Urothelium cell line (cell line): Measurements from ENCODE around the gene MUC6.

ENCODE experiments used
- DNase-seq: peaks from one replicate; pipeline ENCODE4 v3.0.0; 2011; ENCODE audit warnings: low spot score, mixed read lengths
- FAIRE-seq: peaks from 2 replicates; lab custom pipeline; 2011; peaks lifted over from hg19 to GRCh38; lab: Jason Lieb, UNC

The MUC6 gene, protein sequence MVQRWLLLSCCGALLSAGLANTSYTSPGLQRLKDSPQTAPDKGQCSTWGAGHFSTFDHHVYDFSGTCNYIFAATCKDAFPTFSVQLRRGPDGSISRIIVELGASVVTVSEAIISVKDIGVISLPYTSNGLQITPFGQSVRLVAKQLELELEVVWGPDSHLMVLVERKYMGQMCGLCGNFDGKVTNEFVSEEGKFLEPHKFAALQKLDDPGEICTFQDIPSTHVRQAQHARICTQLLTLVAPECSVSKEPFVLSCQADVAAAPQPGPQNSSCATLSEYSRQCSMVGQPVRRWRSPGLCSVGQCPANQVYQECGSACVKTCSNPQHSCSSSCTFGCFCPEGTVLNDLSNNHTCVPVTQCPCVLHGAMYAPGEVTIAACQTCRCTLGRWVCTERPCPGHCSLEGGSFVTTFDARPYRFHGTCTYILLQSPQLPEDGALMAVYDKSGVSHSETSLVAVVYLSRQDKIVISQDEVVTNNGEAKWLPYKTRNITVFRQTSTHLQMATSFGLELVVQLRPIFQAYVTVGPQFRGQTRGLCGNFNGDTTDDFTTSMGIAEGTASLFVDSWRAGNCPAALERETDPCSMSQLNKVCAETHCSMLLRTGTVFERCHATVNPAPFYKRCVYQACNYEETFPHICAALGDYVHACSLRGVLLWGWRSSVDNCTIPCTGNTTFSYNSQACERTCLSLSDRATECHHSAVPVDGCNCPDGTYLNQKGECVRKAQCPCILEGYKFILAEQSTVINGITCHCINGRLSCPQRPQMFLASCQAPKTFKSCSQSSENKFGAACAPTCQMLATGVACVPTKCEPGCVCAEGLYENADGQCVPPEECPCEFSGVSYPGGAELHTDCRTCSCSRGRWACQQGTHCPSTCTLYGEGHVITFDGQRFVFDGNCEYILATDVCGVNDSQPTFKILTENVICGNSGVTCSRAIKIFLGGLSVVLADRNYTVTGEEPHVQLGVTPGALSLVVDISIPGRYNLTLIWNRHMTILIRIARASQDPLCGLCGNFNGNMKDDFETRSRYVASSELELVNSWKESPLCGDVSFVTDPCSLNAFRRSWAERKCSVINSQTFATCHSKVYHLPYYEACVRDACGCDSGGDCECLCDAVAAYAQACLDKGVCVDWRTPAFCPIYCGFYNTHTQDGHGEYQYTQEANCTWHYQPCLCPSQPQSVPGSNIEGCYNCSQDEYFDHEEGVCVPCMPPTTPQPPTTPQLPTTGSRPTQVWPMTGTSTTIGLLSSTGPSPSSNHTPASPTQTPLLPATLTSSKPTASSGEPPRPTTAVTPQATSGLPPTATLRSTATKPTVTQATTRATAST (N-terminal part only)

GRCh38 chr11:1036303-1036923 lies at the start of gene MUC6:
Gene MUC6 (minus strand): TSS chr11:1036718. CDS start chr11:1036655, 63 bp downstream.
- FAIRE-seq (no peak), DNase-seq (no peak)

- DNase-seq, result no peak
- no peak for FAIRE-seq
Measured at GRCh38 chr11:1085440-1086170, 49.1 kb upstream of the MUC6 start.

DNA sequence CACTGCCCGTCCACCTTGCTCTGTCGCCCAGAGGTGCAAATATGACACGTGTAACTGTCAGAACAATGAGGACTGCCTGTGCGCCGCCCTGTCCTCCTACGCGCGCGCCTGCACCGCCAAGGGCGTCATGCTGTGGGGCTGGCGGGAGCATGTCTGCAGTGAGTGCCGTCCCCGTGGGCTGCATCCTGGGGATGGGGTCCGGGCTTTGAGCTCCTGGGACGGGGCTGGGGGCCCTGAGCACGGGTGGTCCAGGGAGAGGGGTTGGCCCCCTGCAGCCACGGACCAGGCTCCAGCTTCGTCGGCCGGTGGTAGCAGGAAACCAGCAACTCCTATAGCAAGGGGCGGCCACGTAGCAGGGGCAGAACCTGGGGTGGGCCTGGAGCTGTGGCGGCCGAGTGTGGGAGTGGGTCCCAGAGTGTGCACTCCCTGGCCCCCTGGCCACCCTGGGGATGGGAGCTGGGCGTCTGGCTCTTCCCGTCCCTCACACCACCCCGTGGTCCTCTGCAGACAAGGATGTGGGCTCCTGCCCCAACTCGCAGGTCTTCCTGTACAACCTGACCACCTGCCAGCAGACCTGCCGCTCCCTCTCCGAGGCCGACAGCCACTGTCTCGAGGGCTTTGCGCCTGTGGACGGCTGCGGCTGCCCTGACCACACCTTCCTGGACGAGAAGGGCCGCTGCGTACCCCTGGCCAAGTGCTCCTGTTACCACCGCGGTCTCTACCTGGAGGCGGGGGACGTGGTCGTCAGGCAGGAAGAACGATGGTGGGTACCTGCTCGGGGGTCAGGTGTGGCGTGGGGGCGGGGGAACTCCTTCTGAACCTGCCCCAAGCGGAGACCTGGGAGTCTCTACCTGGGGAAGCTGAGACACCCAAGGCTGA lies 48.3 kb upstream of the MUC6 start:
- DNase-seq, result no peak
- no peak for FAIRE-seq

GRCh38 chr11:1083621-1084551 lies 47.4 kb upstream of the MUC6 start:
- FAIRE-seq, result no peak

GRCh38 chr11:1082728-1083620 lies 46.5 kb upstream of the MUC6 start:
- DNase-seq (no peak), FAIRE-seq (no peak)

More at GRCh38 chr11:1083621-1084551, 47.4 kb upstream of the MUC6 start:
- DNase-seq, result no peak

DNA sequence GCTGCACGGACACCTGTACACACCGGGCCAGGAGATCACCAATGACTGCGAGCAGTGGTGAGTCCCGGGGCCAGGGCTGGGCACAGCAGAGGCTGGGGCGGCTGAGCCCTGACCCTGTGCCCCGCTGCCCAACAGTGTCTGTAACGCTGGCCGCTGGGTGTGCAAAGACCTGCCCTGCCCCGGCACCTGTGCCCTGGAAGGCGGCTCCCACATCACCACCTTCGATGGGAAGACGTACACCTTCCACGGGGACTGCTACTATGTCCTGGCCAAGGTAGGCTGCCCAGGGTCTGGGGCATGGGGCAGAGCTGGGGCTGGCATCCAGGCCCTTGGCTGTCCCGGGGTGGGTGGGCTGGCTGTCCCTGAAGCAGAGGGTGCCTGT lies 45.8 kb upstream of the MUC6 start:
- DNase-seq, result no peak

DNA sequence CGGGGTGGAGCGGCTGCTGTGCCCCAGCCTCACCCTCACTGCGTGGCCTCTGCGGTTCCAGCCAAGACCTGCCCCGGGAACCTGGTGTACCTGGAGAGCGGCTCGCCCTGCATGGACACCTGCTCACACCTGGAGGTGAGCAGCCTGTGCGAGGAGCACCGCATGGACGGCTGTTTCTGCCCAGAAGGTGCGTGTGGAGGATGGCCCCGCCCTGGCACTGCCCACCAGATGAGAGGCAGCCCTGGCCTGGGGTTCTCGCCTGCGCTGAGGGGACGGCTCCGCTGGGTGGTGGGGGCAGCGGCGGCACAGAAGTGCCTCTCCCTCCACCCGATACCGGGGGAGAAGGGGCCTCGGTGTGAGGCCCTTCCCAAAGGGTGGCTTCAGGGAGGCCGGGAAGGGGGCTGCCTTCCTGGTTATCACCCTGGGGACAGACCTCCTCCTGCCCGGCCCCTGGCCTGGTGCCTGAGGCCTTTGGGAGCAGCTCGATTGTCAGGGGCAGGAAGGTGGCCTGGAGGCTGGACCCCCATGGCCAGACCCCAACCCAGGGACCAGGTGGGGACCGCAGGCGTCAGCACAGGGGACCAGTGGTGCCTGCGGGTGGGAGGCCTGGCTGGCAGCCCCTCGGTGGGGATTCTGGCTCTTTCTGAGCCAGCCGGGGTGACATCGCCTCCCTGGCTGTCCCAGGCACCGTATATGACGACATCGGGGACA lies 45.2 kb upstream of the MUC6 start:
- no peak for DNase-seq
- FAIRE-seq, result no peak

More for the DNA sequence above, 45.8 kb upstream of the MUC6 start:
- no peak for FAIRE-seq

- DNase-seq (no peak), FAIRE-seq (no peak)
Measured at GRCh38 chr11:1078191-1078601, 41.7 kb upstream of the MUC6 start.

GRCh38 chr11:1077417-1078119 lies 41.0 kb upstream of the MUC6 start:
- DNase-seq, result no peak
- no peak for FAIRE-seq

- no peak for FAIRE-seq
- no peak for DNase-seq
Measured at GRCh38 chr11:1077033-1077416, 40.5 kb upstream of the MUC6 start.

- no peak for FAIRE-seq
- no peak for DNase-seq
Measured at GRCh38 chr11:1076061-1076665, 39.6 kb upstream of the MUC6 start.

GRCh38 chr11:1075341-1075911 lies 38.9 kb upstream of the MUC6 start:
- FAIRE-seq (no peak), DNase-seq (no peak)

DNA sequence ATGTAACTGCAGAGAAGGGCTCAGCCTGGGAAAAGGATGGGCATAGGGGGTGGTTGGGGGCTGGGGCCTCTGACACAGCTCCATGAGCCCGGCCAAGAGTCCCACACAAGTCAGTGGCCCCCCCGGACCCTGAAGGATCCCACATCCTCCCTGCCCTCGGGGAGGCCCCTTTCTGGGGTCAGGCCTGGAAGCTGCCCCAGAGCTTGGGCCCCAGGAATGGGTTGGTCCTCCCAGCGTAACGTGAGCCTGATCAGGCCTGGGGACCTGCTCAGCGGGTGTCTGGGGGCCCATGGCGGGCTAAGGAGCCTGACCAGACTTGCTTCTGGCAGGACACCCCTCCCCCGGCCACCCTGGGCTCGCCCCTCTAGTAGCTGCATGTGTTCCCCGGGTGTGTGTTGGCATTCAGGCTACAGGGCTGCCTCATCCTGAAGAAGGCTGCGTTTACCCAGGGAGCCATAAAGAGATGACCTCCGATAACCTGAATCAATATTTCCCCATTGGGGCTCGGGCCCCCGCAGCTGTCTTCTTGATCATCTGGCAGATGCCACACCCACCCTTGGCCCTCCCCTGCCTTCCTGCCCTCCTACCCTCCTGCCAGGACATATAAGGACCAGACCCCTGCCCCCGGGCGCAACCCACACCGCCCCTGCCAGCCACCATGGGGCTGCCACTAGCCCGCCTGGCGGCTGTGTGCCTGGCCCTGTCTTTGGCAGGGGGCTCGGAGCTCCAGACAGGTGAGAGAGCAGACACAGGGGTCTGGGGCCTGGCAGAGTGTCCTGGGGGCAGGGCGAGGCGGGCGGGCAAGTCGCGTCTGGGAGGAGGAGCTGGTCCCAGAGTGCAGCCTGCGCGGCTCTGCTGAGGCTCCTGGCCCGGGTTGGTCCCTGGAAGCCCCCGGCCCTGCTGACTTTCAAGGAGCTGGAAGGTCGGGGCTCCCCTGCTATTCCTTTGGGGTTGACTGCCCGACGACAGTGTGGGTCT lies 38.0 kb upstream of the MUC6 start, which contains the start of gene MUC2:
Gene MUC2 (plus strand): TSS at position 631 of the 978 bp plus-strand sequence.
- DNase-seq, result no peak

DNA sequence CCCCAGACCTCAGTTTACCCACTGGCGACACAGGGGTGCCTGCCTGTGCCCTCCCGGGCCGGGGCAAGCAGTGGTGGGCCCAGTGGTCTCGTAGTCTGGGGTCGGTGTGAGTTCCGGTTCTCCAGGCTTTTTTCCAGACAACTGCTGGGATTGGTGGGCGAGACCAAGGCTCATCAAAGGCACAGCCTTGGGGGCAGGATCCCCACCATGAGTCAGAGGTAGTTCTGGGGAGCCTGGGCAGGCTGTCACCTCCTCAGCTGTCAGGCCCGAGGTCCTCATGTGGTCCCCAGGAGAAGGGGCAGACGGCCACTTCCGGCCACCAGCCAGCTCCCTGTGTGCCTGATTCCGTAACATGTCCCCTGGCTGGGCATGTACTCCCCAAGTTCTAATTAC lies 37.3 kb upstream of the MUC6 start:
- DNase-seq (no peak), FAIRE-seq (no peak)

More for the DNA sequence above, 38.0 kb upstream of the MUC6 start, which contains the start of gene MUC2:
- no peak for FAIRE-seq
